Osteoblast (primary cell): ENCODE results near the gene SLC13A2. TPM values are rescaled to one million over a fixed set of nuclear protein-coding genes. Genes with fewer than 3 reads are reported as not detected.
"Not testable (repeated sequence)": the region's sequence is repeated elsewhere in the genome, so short reads cannot be mapped to it uniquely, and the experiment has no call there.

Experiments used
- DNase-seq: peaks from one replicate; pipeline ENCODE4 v3.0.0; 2011; ENCODE audit warnings: low spot score, mixed read lengths; ENCODE audit not compliant: insufficient read length; ENCODE audit errors: missing footprints
- H2AFZ ChIP-seq: 2 replicates; pipeline ENCODE4 v1.6.0; 2011; ENCODE audit warnings: mild to moderate bottlenecking, low read length
- H3K27ac ChIP-seq: 2 replicates; pipeline ENCODE4 v1.5.1; 2011; ENCODE audit warnings: mild to moderate bottlenecking, low read depth, low read length, moderate library complexity
- H3K27me3 ChIP-seq: 2 replicates; pipeline ENCODE4 v1.6.0; 2012; ENCODE audit warnings: mild to moderate bottlenecking, control low read depth, inconsistent platforms, low read length, moderate library complexity; ENCODE audit not compliant: insufficient read depth
- H3K36me3 ChIP-seq: 2 replicates; pipeline ENCODE4 v1.5.1; 2011; ENCODE audit warnings: mild to moderate bottlenecking, low read length, control low read depth, moderate library complexity; ENCODE audit not compliant: insufficient read depth
- H3K4me1 ChIP-seq: 2 replicates; pipeline ENCODE4 v1.5.1; 2011; ENCODE audit warnings: mild to moderate bottlenecking, low read length, control low read depth, moderate library complexity; ENCODE audit not compliant: insufficient read depth
- H3K4me2 ChIP-seq: 2 replicates; pipeline ENCODE4 v1.6.0; 2011; ENCODE audit warnings: mild to moderate bottlenecking, low read length; ENCODE audit not compliant: insufficient read depth
- H3K4me3 ChIP-seq: fragments of 200-600 bp; sonication (generic); 3 replicates; pipeline ENCODE4 v1.5.1; 2012; ENCODE audit warnings: mild to moderate bottlenecking, low read length, inconsistent platforms; ENCODE audit not compliant: insufficient read depth
- H3K79me2 ChIP-seq: 2 replicates; pipeline ENCODE4 v1.6.0; 2012; ENCODE audit warnings: mild to moderate bottlenecking, low read length, control low read depth, inconsistent platforms; ENCODE audit not compliant: insufficient read depth
- H3K9me3 ChIP-seq: 2 replicates; pipeline ENCODE4 v1.5.1; 2011; ENCODE audit warnings: low read depth, low read length, control low read depth
- H4K20me1 ChIP-seq: 2 replicates; pipeline ENCODE4 v1.6.0; 2012; ENCODE audit warnings: mild to moderate bottlenecking, low read length, control low read depth; ENCODE audit not compliant: insufficient read depth
- total RNA-seq: library from RNA; depleted of rRNA; stranded (reverse); fragments of >200 nt; gene quantifications from 2 replicates; pipeline ENCODE4 v1.2.3, GENCODE V29; 2012
- TF ChIP-seq, protein P1 (sequence below): IDR thresholded peaks from 2 replicates; pipeline ENCODE4 v1.5.1; 2011; ENCODE audit warnings: mild to moderate bottlenecking, low read depth, low read length, moderate library complexity; ENCODE audit errors: extremely low read depth

The SLC13A2 gene
- total RNA-seq, 1 donor, result not detected

DNA sequence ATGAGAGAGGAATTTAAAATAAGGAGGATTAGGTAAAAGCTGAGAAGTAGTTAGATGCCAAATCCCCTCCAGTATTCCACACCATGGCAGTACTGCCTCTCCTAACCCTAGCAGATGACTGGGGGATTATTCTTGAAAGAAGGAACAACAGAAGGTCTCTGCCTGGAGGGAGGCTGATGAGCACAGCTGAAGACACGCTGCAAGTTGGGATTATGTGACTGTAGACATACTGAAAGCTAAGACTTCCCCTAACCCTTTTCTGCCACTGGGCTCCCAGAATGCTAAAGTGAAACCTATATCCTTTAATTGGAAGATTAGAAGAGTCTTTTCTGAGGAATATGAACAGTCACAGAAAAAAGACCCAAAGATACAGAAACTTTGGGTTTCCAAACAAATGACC lies 39.7 kb upstream of the SLC13A2 start:
- Histone ChIP-seq H3K27ac (no peak overlapping the region), H3K4me1 (no peaks in the 10 kb centered on the region), H3K79me2 (no peaks in the 10 kb centered on the region), H3K36me3 (no peaks in the 10 kb centered on the region), H4K20me1 (no peaks in the 10 kb centered on the region), H3K4me2 (no peak overlapping the region), H3K27me3 (peaks cover 12% of the 10 kb centered on the region), H3K9me3 (no peaks in the 10 kb centered on the region), H3K4me3 (no peak overlapping the region), H2AFZ (no peak overlapping the region)
- TF ChIP-seq, protein P1, sequence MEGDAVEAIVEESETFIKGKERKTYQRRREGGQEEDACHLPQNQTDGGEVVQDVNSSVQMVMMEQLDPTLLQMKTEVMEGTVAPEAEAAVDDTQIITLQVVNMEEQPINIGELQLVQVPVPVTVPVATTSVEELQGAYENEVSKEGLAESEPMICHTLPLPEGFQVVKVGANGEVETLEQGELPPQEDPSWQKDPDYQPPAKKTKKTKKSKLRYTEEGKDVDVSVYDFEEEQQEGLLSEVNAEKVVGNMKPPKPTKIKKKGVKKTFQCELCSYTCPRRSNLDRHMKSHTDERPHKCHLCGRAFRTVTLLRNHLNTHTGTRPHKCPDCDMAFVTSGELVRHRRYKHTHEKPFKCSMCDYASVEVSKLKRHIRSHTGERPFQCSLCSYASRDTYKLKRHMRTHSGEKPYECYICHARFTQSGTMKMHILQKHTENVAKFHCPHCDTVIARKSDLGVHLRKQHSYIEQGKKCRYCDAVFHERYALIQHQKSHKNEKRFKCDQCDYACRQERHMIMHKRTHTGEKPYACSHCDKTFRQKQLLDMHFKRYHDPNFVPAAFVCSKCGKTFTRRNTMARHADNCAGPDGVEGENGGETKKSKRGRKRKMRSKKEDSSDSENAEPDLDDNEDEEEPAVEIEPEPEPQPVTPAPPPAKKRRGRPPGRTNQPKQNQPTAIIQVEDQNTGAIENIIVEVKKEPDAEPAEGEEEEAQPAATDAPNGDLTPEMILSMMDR, result no peak
- no peak for DNase-seq

DNA sequence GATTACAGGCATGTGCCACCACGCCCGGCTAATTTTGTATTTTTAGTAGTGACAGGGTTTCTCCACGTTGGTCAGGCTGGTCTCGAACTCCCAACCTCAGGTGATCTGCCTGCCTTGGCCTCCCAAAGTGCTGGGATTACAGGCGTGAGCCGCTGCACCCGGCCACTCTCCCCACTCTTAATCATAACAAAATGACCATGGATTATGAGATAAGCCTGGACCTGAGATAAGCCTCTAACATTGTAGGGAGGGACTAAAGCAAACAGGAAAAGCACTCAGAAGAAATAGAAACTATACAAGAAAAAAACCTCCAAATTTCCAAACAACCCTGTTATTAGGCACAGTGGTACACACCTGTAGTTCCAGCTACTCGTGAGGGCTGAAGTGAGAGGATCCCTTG lies 39.1 kb upstream of the SLC13A2 start:
- not testable (repeated sequence) for H3K9me3 ChIP-seq, H3K4me3 ChIP-seq, H3K4me1 ChIP-seq, H3K79me2 ChIP-seq, H3K36me3 ChIP-seq, H4K20me1 ChIP-seq, H2AFZ ChIP-seq, DNase-seq, H3K4me2 ChIP-seq, H3K27ac ChIP-seq
- H3K27me3 ChIP-seq, result peaks cover 17% of the 10 kb centered on the region

DNA sequence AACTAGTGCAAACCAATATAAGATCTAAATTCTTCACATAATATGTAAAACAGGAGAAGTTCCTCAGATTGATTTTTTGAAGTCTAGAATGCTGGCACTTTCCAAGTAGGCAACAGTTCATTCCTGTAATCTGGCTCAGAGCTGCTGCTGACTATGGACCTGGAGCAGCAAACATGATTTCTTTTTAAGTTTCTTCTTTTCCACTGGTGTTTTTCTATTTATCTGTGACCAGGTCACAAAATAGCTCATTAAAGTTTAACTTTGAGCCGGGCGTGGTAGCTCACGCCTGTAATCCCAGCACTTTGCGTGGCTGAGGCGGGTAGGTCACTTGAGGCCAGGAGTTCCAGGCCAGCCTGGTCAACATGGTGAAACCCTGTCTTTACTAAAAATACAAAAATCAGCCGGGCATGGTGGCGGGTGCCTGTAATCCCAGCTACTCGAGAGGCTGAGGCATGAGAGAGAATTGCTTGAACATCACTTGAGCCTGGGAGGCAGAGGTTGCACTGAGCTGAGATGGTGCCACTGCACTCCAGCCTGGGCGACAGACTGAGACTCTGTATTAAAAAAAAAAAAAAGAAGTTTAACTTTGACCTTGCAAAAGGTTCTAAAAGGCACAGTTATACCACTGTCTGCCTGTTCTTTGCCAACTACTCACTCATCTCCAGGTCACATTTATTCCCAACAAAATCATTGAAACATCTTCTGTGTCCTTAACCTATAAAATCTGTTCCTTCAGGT lies 29.4 kb upstream of the SLC13A2 start:
- Histone ChIP-seq H3K4me3 (no peak overlapping the region), H3K79me2 (no peaks in the 10 kb centered on the region), H3K36me3 (no peaks in the 10 kb centered on the region), H4K20me1 (no peaks in the 10 kb centered on the region), H2AFZ (no peak overlapping the region), H3K4me2 (no peak overlapping the region), H3K27me3 (peaks cover 11% of the 10 kb centered on the region), H3K4me1 (no peaks in the 10 kb centered on the region), H3K27ac (no peak overlapping the region), H3K9me3 (no peaks in the 10 kb centered on the region)
- DNase-seq, result no peak
- TF ChIP-seq, protein P1, result no peak

DNA sequence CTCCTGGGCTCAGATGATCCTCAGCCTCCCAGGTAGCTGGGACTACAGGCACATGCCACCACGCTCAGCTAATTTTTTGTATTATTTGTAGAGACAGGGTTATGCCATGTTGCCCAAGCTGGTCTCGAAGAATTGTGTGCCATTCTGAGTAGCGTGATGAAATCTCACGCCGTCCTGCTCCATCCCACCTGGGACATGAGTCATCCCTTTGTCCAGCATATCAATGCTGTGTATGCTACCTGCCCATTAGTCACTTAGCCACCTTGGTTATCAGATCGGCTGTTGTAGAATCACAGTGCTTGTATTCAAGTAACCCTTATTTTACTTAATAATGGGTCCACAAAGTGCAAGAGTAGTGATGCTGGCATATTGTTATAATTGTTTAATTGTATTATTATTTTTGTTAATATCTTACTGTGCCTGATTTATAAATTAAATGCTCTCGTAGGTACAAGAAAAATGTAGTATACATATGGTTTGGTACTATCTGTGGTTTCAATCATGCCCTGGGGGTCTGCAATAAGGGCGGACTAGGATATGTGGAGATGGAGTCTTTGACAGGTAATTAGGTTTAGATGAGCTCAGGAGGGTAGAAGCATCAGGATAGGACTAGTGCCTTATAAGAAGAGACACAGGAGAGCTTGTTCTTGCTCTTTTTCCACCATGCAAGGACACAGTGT lies 26.6 kb upstream of the SLC13A2 start:
- H3K79me2 ChIP-seq, result no peaks in the 10 kb centered on the region
- H3K27ac ChIP-seq, result no peak overlapping the region
- no peak for DNase-seq
- H3K4me2 ChIP-seq, result no peak overlapping the region
- no peaks in the 10 kb centered on the region for H3K4me1 ChIP-seq
- H2AFZ ChIP-seq, result no peak overlapping the region
- H3K4me3 ChIP-seq, result no peak overlapping the region
- H3K36me3 ChIP-seq, result no peaks in the 10 kb centered on the region
- H4K20me1 ChIP-seq, result no peaks in the 10 kb centered on the region
- no peaks in the 10 kb centered on the region for H3K9me3 ChIP-seq
- peaks cover 6% of the 10 kb centered on the region for H3K27me3 ChIP-seq
- TF ChIP-seq, protein P1, result no peak
